ENCODE data around the gene APOO.
A peak's percentile ranks its signal among the peaks of the same experiment; 100 is the strongest.

The APOO gene

GRCh38 chrX:23826216-23826615 lies 81.5 kb downstream of the APOO start:
- no peak for TF ChIP-seq POU2F2 (IDR thresholded peaks at IDR 0.05; ENCODE audit: low read depth, low read length)
- no peak for TF ChIP-seq SPI1 (IDR thresholded peaks at IDR 0.05; ENCODE audit: low read depth, low read length)
- TF ChIP-seq POLR2A (IDR thresholded peaks at IDR 0.05; ENCODE audit: low read depth, low read length), result no peak
- TF ChIP-seq TAF1 (IDR thresholded peaks at IDR 0.05; ENCODE audit: low read depth, low read length), result no peak
- TF ChIP-seq PAX5 (IDR thresholded peaks at IDR 0.05; ENCODE audit: insufficient read depth, low read length, severe bottlenecking), result no peak
- TF ChIP-seq POLR2AphosphoS5 (IDR thresholded peaks at IDR 0.05; ENCODE audit: low read depth, low read length), result no peak
- FAIRE-seq, result no peak
- DNase-seq (ENCODE audit: insufficient read length, low spot score), result no peak

GRCh38 chrX:23825675-23826074 lies 82.1 kb downstream of the APOO start:
- TF ChIP-seq SPI1 (IDR thresholded peaks at IDR 0.05; ENCODE audit: low read depth, low read length) (peak; percentile 71), POU2F2 (IDR thresholded peaks at IDR 0.05; ENCODE audit: low read depth, low read length) (no peak)
- DNase-seq (ENCODE audit: insufficient read length, low spot score) (no peak), FAIRE-seq (no peak)

DNA sequence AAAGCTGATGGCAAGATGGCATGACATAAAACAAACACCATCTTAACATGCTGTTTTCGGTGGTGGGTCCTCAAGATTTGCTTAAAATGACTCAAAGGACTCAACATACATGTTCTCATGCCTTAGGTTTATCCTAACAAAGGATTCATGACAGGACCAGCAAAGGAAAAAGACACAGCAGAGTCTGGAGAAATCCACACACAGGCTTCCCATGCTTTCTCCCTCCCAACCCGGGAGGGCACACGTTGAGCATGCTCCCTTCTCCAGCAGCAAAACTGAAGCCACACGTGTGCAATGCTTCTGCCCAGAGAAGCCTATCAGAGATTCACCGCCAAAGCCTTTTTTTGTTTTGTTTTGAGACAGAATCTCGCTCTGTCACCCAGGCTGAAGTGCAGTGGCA lies 84.9 kb downstream of the APOO start:
- no peak for TF ChIP-seq SPI1 (IDR thresholded peaks at IDR 0.05; ENCODE audit: low read depth, low read length)
- TF ChIP-seq PAX5 (IDR thresholded peaks at IDR 0.05; ENCODE audit: insufficient read depth, low read length, severe bottlenecking), result no peak
- no peak for TF ChIP-seq POU2F2 (IDR thresholded peaks at IDR 0.05; ENCODE audit: low read depth, low read length)
- peak; percentile 5 for FAIRE-seq
- DNase-seq (ENCODE audit: insufficient read length, low spot score), result no peak

DNA sequence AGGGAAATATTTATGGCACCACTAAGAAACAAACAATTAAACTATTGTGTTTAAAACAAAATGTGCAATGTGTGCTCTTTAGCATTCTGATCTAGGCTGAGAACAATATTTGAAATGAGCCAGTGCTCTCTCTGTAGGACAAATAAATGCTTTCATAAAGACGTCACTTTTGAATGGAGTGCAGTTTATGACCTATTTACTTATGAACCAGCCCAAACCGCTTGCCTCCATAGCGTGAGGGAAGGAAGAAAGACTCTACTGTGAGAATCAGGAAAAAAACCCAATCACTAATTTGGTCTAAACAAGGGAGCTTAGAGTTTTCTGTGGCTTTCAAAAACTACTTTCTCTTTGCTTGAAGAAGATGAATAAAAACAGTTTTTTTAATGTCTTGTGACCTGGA lies 85.3 kb downstream of the APOO start:
- TF ChIP-seq SPI1 (IDR thresholded peaks at IDR 0.05; ENCODE audit: low read depth, low read length), result no peak
- TF ChIP-seq TAF1 (IDR thresholded peaks at IDR 0.05; ENCODE audit: low read depth, low read length), result no peak
- TF ChIP-seq PAX5 (IDR thresholded peaks at IDR 0.05; ENCODE audit: insufficient read depth, low read length, severe bottlenecking), result no peak
- TF ChIP-seq POLR2A (IDR thresholded peaks at IDR 0.05; ENCODE audit: low read depth, low read length), result no peak
- no peak for TF ChIP-seq POU2F2 (IDR thresholded peaks at IDR 0.05; ENCODE audit: low read depth, low read length)
- TF ChIP-seq POLR2AphosphoS5 (IDR thresholded peaks at IDR 0.05; ENCODE audit: low read depth, low read length), result no peak
- no peak for DNase-seq (ENCODE audit: insufficient read length, low spot score)
- peak; percentile 31 for FAIRE-seq

GRCh38 chrX:23821847-23822246 lies 85.9 kb downstream of the APOO start:
- DNase-seq (ENCODE audit: insufficient read length, low spot score), result no peak
- no peak for TF ChIP-seq SPI1 (IDR thresholded peaks at IDR 0.05; ENCODE audit: low read depth, low read length)
- TF ChIP-seq POU2F2 (IDR thresholded peaks at IDR 0.05; ENCODE audit: low read depth, low read length), result no peak
- TF ChIP-seq TAF1 (IDR thresholded peaks at IDR 0.05; ENCODE audit: low read depth, low read length), result no peak
- no peak for TF ChIP-seq PAX5 (IDR thresholded peaks at IDR 0.05; ENCODE audit: insufficient read depth, low read length, severe bottlenecking)
- TF ChIP-seq POLR2A (IDR thresholded peaks at IDR 0.05; ENCODE audit: low read depth, low read length), result no peak
- no peak for TF ChIP-seq POLR2AphosphoS5 (IDR thresholded peaks at IDR 0.05; ENCODE audit: low read depth, low read length)
- FAIRE-seq, result no peak

- TF ChIP-seq POLR2A (IDR thresholded peaks at IDR 0.05; ENCODE audit: low read depth, low read length), result no peak
- TF ChIP-seq SPI1 (IDR thresholded peaks at IDR 0.05; ENCODE audit: low read depth, low read length), result no peak
- TF ChIP-seq PAX5 (IDR thresholded peaks at IDR 0.05; ENCODE audit: insufficient read depth, low read length, severe bottlenecking), result no peak
- no peak for TF ChIP-seq POU2F2 (IDR thresholded peaks at IDR 0.05; ENCODE audit: low read depth, low read length)
- no peak for TF ChIP-seq POLR2AphosphoS5 (IDR thresholded peaks at IDR 0.05; ENCODE audit: low read depth, low read length)
- no peak for TF ChIP-seq TAF1 (IDR thresholded peaks at IDR 0.05; ENCODE audit: low read depth, low read length)
- DNase-seq (ENCODE audit: insufficient read length, low spot score) (no peak), FAIRE-seq (peak; percentile 71)
Observed at GRCh38 chrX:23820235-23820782, 87.4 kb downstream of the APOO start.

DNA sequence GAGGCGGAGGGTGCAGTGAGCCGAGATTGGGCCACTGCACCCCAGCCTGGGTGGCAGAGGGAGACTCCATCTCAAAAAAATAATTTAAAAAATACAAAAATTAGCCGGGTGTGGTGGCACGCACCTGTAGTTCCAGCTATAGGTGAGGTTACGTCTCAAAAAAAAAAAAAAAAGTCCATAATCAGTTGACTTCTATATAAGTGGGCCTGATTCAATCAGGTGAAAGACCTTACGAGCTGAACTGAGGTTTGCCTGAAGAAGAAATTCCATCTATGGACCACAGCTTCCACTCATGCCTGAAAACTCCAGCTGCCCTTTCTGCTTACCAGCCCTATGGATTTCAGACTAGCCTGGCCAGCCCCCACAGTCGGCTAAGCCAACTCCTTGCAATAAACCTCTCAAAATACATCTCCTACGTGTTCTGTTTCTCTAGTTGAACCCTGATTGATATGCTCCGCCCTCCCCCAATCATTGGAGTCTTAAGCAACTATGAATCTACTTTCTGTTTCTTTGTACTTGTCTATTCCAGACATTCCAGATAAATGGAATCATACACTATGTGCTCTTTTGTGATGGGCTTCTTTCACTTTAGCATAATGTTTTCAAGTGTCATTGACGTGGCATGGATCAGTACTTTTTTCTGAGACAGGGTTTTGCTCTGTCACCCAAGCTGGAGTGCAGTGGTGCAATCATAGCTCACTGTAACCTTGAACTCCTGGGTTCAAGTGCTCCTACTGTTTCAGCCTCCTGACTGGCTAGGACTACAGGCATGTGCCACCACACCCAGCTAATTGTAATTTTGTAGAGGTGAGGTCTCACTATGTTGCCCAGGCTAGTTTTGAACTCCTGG lies 88.1 kb downstream of the APOO start:
- FAIRE-seq, result no peak
- no peak for DNase-seq (ENCODE audit: insufficient read length, low spot score)
- TF ChIP-seq POU2F2 (IDR thresholded peaks at IDR 0.05; ENCODE audit: low read depth, low read length) (no peak), TAF1 (IDR thresholded peaks at IDR 0.05; ENCODE audit: low read depth, low read length) (no peak), SPI1 (IDR thresholded peaks at IDR 0.05; ENCODE audit: low read depth, low read length) (no peak), PAX5 (IDR thresholded peaks at IDR 0.05; ENCODE audit: insufficient read depth, low read length, severe bottlenecking) (no peak), POLR2AphosphoS5 (IDR thresholded peaks at IDR 0.05; ENCODE audit: low read depth, low read length) (no peak), POLR2A (IDR thresholded peaks at IDR 0.05; ENCODE audit: low read depth, low read length) (no peak)

DNA sequence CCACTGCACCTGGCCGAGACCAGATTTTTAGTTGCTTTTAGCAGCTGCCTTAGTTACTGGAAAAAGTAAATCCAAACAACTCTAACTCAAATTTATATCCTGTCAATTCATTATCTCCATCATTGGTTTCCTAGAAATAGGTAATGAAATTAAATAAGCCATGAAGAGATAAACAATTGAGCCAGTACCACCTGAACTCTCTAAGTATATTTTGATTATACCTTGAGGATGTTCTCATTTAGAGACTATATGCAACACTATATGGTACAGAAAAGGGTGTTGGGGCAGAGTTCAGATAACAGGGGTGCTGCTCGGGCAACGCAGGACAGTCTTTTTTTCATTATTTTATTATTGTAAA lies 89.8 kb downstream of the APOO start:
- no peak for FAIRE-seq
- TF ChIP-seq TAF1 (IDR thresholded peaks at IDR 0.05; ENCODE audit: low read depth, low read length) (no peak), POU2F2 (IDR thresholded peaks at IDR 0.05; ENCODE audit: low read depth, low read length) (no peak), POLR2A (IDR thresholded peaks at IDR 0.05; ENCODE audit: low read depth, low read length) (no peak), PAX5 (IDR thresholded peaks at IDR 0.05; ENCODE audit: insufficient read depth, low read length, severe bottlenecking) (no peak), POLR2AphosphoS5 (IDR thresholded peaks at IDR 0.05; ENCODE audit: low read depth, low read length) (no peak), SPI1 (IDR thresholded peaks at IDR 0.05; ENCODE audit: low read depth, low read length) (no peak)
- DNase-seq (ENCODE audit: insufficient read length, low spot score), result no peak

GRCh38 chrX:23816179-23816578 lies 91.6 kb downstream of the APOO start:
- no peak for TF ChIP-seq TAF1 (IDR thresholded peaks at IDR 0.05; ENCODE audit: low read depth, low read length)
- no peak for TF ChIP-seq POLR2AphosphoS5 (IDR thresholded peaks at IDR 0.05; ENCODE audit: low read depth, low read length)
- TF ChIP-seq PAX5 (IDR thresholded peaks at IDR 0.05; ENCODE audit: insufficient read depth, low read length, severe bottlenecking), result no peak
- TF ChIP-seq POU2F2 (IDR thresholded peaks at IDR 0.05; ENCODE audit: low read depth, low read length), result no peak
- TF ChIP-seq SPI1 (IDR thresholded peaks at IDR 0.05; ENCODE audit: low read depth, low read length), result no peak
- no peak for TF ChIP-seq POLR2A (IDR thresholded peaks at IDR 0.05; ENCODE audit: low read depth, low read length)
- FAIRE-seq, result no peak

GRCh38 chrX:23815376-23815775 lies 92.4 kb downstream of the APOO start:
- DNase-seq (ENCODE audit: insufficient read length, low spot score) (no peak), FAIRE-seq (no peak)
- TF ChIP-seq SPI1 (IDR thresholded peaks at IDR 0.05; ENCODE audit: low read depth, low read length) (no peak), POU2F2 (IDR thresholded peaks at IDR 0.05; ENCODE audit: low read depth, low read length) (no peak), POLR2A (IDR thresholded peaks at IDR 0.05; ENCODE audit: low read depth, low read length) (no peak), TAF1 (IDR thresholded peaks at IDR 0.05; ENCODE audit: low read depth, low read length) (no peak), PAX5 (IDR thresholded peaks at IDR 0.05; ENCODE audit: insufficient read depth, low read length, severe bottlenecking) (no peak), POLR2AphosphoS5 (IDR thresholded peaks at IDR 0.05; ENCODE audit: low read depth, low read length) (no peak)

More at GRCh38 chrX:23816179-23816578, 91.6 kb downstream of the APOO start:
- no peak for DNase-seq (ENCODE audit: insufficient read length, low spot score)
